H9 (cell line): ENCODE results near the gene CREB3L2. TPM values are rescaled to one million over a fixed set of nuclear protein-coding genes. Genes with fewer than 3 reads are reported as not detected.

ENCODE experiments used
- DNase-seq: peaks from one replicate; pipeline ENCODE4 v3.0.0-alpha.2; 2017
- H2AFZ ChIP-seq: one replicate; pipeline ENCODE4 v1.6.1; 2013; ENCODE audit warnings: mild to moderate bottlenecking, low read length, control low read depth, moderate library complexity
- H2AK5ac ChIP-seq: 2 replicates; pipeline ENCODE4 v1.6.1; 2013; ENCODE audit warnings: low read length, control low read depth, mixed read lengths; ENCODE audit not compliant: insufficient read length
- H2BK120ac ChIP-seq: one replicate; pipeline ENCODE4 v1.6.1; 2013; ENCODE audit warnings: low read depth, mild to moderate bottlenecking, low read length, control low read depth, inconsistent platforms; ENCODE audit not compliant: poor library complexity, severe bottlenecking
- H2BK12ac ChIP-seq: 2 replicates; pipeline ENCODE4 v1.6.1; 2013; ENCODE audit warnings: low read length, control low read depth, mixed read lengths, low read depth; ENCODE audit not compliant: insufficient read length
- H2BK15ac ChIP-seq: 2 replicates; pipeline ENCODE4 v1.6.1; 2013; ENCODE audit warnings: low read depth, low read length, control low read depth
- H2BK20ac ChIP-seq: one replicate; pipeline ENCODE4 v1.6.1; 2013; ENCODE audit warnings: low read depth, mild to moderate bottlenecking, low read length, control low read depth, inconsistent platforms; ENCODE audit not compliant: poor library complexity, severe bottlenecking
- H2BK5ac ChIP-seq: 2 replicates; pipeline ENCODE4 v1.6.1; 2013; ENCODE audit warnings: low read length, control low read depth, mixed read lengths; ENCODE audit not compliant: insufficient read length
- H3K14ac ChIP-seq: 2 replicates; pipeline ENCODE4 v1.6.1; 2013; ENCODE audit warnings: low read length, control low read depth; ENCODE audit not compliant: insufficient read depth
- H3K18ac ChIP-seq: 2 replicates; pipeline ENCODE4 v1.6.1; 2013; ENCODE audit warnings: low read depth, mild to moderate bottlenecking, mixed read lengths, low read length, control low read depth; ENCODE audit not compliant: insufficient read length
- H3K23ac ChIP-seq: 2 replicates; pipeline ENCODE4 v1.6.1; 2013; ENCODE audit warnings: low read length, control low read depth, mixed read lengths, low read depth; ENCODE audit not compliant: insufficient read length
- H3K23me2 ChIP-seq: 2 replicates; pipeline ENCODE4 v1.6.1; 2013; ENCODE audit warnings: low read depth, mild to moderate bottlenecking, mixed read lengths, low read length, control low read depth; ENCODE audit not compliant: insufficient read length, poor library complexity, severe bottlenecking
- H3K27ac ChIP-seq: 2 replicates; pipeline ENCODE4 v1.5.1; 2013; ENCODE audit warnings: low read length, control low read depth, mixed read lengths, low read depth; ENCODE audit not compliant: insufficient read length
- H3K27me3 ChIP-seq: 2 replicates; pipeline ENCODE4 v1.6.1; 2013; ENCODE audit warnings: low read length, control low read depth, inconsistent platforms; ENCODE audit not compliant: insufficient read depth
- H3K4ac ChIP-seq: 2 replicates; pipeline ENCODE4 v1.6.1; 2013; ENCODE audit warnings: low read depth, mild to moderate bottlenecking, control low read depth, inconsistent platforms, low read length, moderate library complexity
- H3K4me1 ChIP-seq: 2 replicates; pipeline ENCODE4 v1.6.1; 2013; ENCODE audit warnings: low read length, control low read depth, inconsistent platforms; ENCODE audit not compliant: insufficient read depth
- H3K4me2 ChIP-seq: 2 replicates; pipeline ENCODE4 v1.6.1; 2013; ENCODE audit warnings: low read length, control low read depth, mixed read lengths; ENCODE audit not compliant: insufficient read length, insufficient read depth
- H3K56ac ChIP-seq: 2 replicates; pipeline ENCODE4 v1.6.1; 2013; ENCODE audit warnings: low read depth, mild to moderate bottlenecking, mixed read lengths, low read length, control low read depth; ENCODE audit not compliant: insufficient read length
- H3K79me1 ChIP-seq: 2 replicates; pipeline ENCODE4 v1.6.1; 2013; ENCODE audit warnings: low read depth, mild to moderate bottlenecking, moderate library complexity, low read length, control low read depth, inconsistent platforms; ENCODE audit not compliant: insufficient read depth, poor library complexity, severe bottlenecking
- H3K79me2 ChIP-seq: 2 replicates; pipeline ENCODE4 v1.6.1; 2013; ENCODE audit warnings: low read length, control low read depth, inconsistent platforms; ENCODE audit not compliant: insufficient read depth
- H3K9ac ChIP-seq: 2 replicates; pipeline ENCODE4 v1.6.1; 2013; ENCODE audit warnings: low read length, control low read depth, mixed read lengths; ENCODE audit not compliant: insufficient read length; ENCODE audit errors: extremely low read depth
- H3K9me3 ChIP-seq: one replicate; pipeline ENCODE4 v1.6.1; 2013; ENCODE audit warnings: low read depth, low read length, inconsistent platforms; ENCODE audit not compliant: control insufficient read depth
- H3T11ph ChIP-seq: one replicate; pipeline ENCODE4 v1.6.1; 2013; ENCODE audit warnings: mild to moderate bottlenecking, low read length, control low read depth, inconsistent platforms
- H4K20me1 ChIP-seq: one replicate; pipeline ENCODE4 v1.6.1; 2013; ENCODE audit not compliant: control insufficient read depth, insufficient read length, insufficient read depth
- H4K5ac ChIP-seq: 2 replicates; pipeline ENCODE4 v1.6.1; 2013; ENCODE audit warnings: low read depth, mild to moderate bottlenecking, mixed read lengths, low read length, control low read depth; ENCODE audit not compliant: insufficient read length
- H4K8ac ChIP-seq: replicated peaks from 2 replicates; pipeline ENCODE4 v1.6.1; 2013; ENCODE audit warnings: low read length, control low read depth, mixed read lengths, low read depth; ENCODE audit not compliant: insufficient read length
- H4K91ac ChIP-seq: 2 replicates; pipeline ENCODE4 v1.6.1; 2013; ENCODE audit warnings: low read depth, mild to moderate bottlenecking, moderate library complexity, mixed read lengths, low read length, control low read depth; ENCODE audit not compliant: insufficient read length
- H3K27ac Mint-ChIP-seq, 3 experiments: 2 replicates in 2 of 3; 3 replicates in 1 of 3; pipeline ENCODE4 v1.8.0; 2020 to 2021; ENCODE audit warnings: mixed read lengths in 3 of 3, mild to moderate bottlenecking in 1 of 3, moderate library complexity in 1 of 3
- H3K27me3 Mint-ChIP-seq: 2 replicates; pipeline ENCODE4 v1.8.0; 2021; ENCODE audit warnings: low read depth, mild to moderate bottlenecking, moderate library complexity, mixed read lengths
- H3K36me3 Mint-ChIP-seq, 3 experiments: 2 replicates in 2 of 3; 3 replicates in 1 of 3; pipeline ENCODE4 v1.8.0; 2020 to 2021; ENCODE audit warnings: low read depth in 3 of 3, mixed read lengths in 3 of 3; ENCODE audit not compliant: insufficient read depth in 1 of 3
- H3K4me1 Mint-ChIP-seq, 2 experiments: 2 replicates each; pipeline ENCODE4 v1.8.0; 2020; ENCODE audit warnings: mixed read lengths in 2 of 2
- H3K4me3 Mint-ChIP-seq, 2 experiments: 2 replicates in 1 of 2; 3 replicates in 1 of 2; pipeline ENCODE4 v1.8.0; 2020 to 2021; ENCODE audit warnings: mild to moderate bottlenecking in 2 of 2, mixed read lengths in 2 of 2, moderate library complexity in 1 of 2
- H3K9me3 Mint-ChIP-seq, 2 experiments: 2 replicates in 1 of 2; 3 replicates in 1 of 2; pipeline ENCODE4 v1.8.0; 2020; ENCODE audit warnings: mild to moderate bottlenecking in 2 of 2, mixed read lengths in 2 of 2, moderate library complexity in 1 of 2
- CTCF ChIP-seq: fragments of 200-600 bp; sonication (generic); conservative IDR thresholded peaks from 3 replicates; pipeline ENCODE4 v1.8.0; 2021; ENCODE audit warnings: antibody characterized with exemption, mild to moderate bottlenecking
- WGBS: extraction: QIAGEN DNeasy Blood & Tissue Kit; methylation state at CpG from one replicate; pipeline ENCODE4 v1.1.7; 2013; ENCODE audit warnings: missing lambda C conversion rate, low lambda C conversion rate, mixed read lengths; ENCODE audit not compliant: insufficient read length; ENCODE audit errors: extremely low coverage; 5-methylcytosine and 5-hydroxymethylcytosine counted together
- total RNA-seq: library from RNA; stranded (reverse); gene quantifications from 2 replicates; pipeline ENCODE4 v1.2.1, GENCODE V29; 2021

CREB3L2 gene
- total RNA-seq, 1 experiment from 2014 or later: 60.7 TPM

- no peak overlapping the region for H2AFZ ChIP-seq
- no peaks in the 10 kb centered on the region for H3K9me3 ChIP-seq
- H3K56ac ChIP-seq: no peak overlapping the region
- Mint-ChIP-seq H3K4me3 (no peak overlapping the region), H3K27me3 (no peaks in the 10 kb centered on the region), H3K36me3 (peaks cover 22 to 28% (median 25%) of the 10 kb centered on the region in 3 experiments), H3K4me1 (peaks cover 34 to 54% of the 10 kb centered on the region in 2 experiments), H3K27ac (no peak overlapping the region), H3K9me3 (peaks cover 0 to 10% of the 10 kb centered on the region in 2 experiments; a peak in 4 of 5 replicates)
- H4K91ac ChIP-seq: no peak overlapping the region
- no peaks in the 10 kb centered on the region for H3K23me2 ChIP-seq
- no peak overlapping the region for H3K14ac ChIP-seq
- DNase-seq: no peak
- H3K9ac ChIP-seq: no peak overlapping the region
- no peak overlapping the region for H2BK120ac ChIP-seq
- H2BK12ac ChIP-seq: no peak overlapping the region
- no peak overlapping the region for H3K4me2 ChIP-seq
- no peak overlapping the region for H4K5ac ChIP-seq
- H2BK20ac ChIP-seq: no peak overlapping the region
- no peak overlapping the region for H3K4ac ChIP-seq
- peaks cover 18% of the 10 kb centered on the region; the same call in 1 of the 2 replicates for H3K79me2 ChIP-seq
- no peak overlapping the region for H3T11ph ChIP-seq
- H3K18ac ChIP-seq: no peak overlapping the region
- no peak overlapping the region for H2BK15ac ChIP-seq
- WGBS: no CpG with 5 or more reads among the region's 3 CpGs
- peaks cover 13% of the 10 kb centered on the region; the same call in 1 of the 2 replicates for H3K4me1 ChIP-seq
- H2AK5ac ChIP-seq: no peak overlapping the region
- H3K23ac ChIP-seq: no peak overlapping the region
- peaks cover 2% of the 10 kb centered on the region for H4K20me1 ChIP-seq
- H3K27me3 ChIP-seq: no peaks in the 10 kb centered on the region
- peaks cover 10% of the 10 kb centered on the region for H3K79me1 ChIP-seq
- H3K27ac ChIP-seq: no peak overlapping the region
- no peak overlapping the region for H4K8ac ChIP-seq
- no peak overlapping the region for H2BK5ac ChIP-seq
- no peak for TF ChIP-seq CTCF
Observed at GRCh38 chr7:137985897-137986251, 16.0 kb downstream of the CREB3L2 start.
